Fibroblast of the conjunctiva (primary cell): ENCODE results near the gene EDN1.

Experiments
- DNase-seq: peaks from one replicate; pipeline ENCODE4 v3.0.0-alpha.2; 2010; ENCODE audit warnings: low read depth

Gene EDN1

GRCh38 chr6:12270551-12271230 lies 19.5 kb upstream of the EDN1 start:
- DNase-seq, result no peak

- no peak for DNase-seq
Observed at GRCh38 chr6:12271594-12271993, 18.6 kb upstream of the EDN1 start.

DNA sequence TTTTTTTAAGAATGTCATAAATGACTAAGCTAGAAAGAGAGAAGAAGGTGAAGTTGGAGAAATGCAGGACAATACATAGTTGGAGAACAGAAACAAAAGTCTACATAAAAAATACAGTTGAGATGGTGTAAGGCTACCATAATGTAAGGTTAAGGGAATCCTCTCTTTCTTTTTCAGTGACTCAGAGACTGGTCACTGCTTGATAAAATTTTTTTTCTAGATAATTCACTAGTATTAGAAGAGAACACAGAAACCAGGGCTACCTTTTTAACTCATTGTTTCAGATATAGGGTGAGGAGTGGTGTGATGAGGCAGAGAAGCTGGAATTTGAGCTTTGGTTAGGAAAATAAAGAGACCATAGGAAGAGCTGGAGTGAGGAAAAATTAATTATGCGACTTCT lies 18.2 kb upstream of the EDN1 start:
- DNase-seq, result no peak

DNA sequence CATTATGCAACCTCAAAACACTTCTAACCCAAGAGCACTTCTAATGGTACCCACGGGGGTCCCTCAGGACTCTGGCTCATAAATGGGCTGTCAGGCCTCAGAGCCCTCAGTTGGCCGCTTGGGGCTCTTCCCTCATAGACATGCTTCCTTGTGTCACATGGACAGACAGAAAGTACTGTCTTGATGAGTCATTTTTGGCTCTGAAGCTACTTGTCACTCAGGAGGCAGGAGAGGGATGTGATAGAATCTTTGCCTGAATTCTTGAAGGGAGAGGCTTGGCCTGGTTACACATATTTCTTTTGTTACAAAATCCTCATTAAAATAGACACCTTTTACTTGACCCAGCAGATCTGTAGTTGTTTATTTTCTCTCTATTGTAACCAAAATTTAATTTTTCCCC lies 15.1 kb upstream of the EDN1 start:
- no peak for DNase-seq

GRCh38 chr6:12276930-12277315 lies 13.2 kb upstream of the EDN1 start:
- no peak for DNase-seq

DNA sequence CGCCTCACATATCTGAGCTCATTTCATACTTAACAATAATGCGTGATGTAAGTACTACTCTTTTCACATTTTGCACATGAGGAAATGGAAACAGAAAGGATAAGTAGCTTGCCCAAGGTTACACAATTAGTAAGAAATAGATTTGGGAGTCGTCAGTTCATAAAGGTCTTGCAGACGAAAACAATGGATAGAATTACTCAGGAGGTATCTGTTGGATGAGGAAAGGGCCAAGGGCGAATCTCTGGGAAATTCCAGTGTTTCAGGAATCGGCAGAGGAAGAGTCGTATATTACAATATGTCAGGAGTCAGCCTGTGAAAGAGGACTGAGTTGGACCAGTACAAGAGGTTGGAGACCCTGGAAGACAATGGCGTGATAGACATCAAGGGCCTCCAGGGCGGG lies 12.8 kb upstream of the EDN1 start:
- no peak for DNase-seq

DNA sequence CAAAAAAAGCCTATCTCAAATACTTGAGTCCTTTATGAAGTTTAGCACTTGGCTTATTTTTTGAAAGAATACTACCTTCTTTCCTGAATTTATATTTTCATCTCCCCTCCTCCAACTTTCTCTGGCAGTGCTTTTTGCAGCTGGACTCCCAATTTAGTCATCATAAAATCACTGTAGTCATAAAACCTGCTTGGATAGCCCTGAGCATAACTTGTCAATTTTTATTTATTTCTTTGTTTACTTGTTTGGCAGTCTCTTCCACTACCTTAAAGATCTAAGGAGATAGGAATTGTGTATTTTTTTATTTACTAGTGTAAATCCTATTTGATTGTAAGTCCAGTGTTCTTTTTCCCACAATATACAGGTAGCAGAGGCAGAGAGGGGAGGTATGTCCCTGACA lies 11.2 kb upstream of the EDN1 start:
- no peak for DNase-seq

DNA sequence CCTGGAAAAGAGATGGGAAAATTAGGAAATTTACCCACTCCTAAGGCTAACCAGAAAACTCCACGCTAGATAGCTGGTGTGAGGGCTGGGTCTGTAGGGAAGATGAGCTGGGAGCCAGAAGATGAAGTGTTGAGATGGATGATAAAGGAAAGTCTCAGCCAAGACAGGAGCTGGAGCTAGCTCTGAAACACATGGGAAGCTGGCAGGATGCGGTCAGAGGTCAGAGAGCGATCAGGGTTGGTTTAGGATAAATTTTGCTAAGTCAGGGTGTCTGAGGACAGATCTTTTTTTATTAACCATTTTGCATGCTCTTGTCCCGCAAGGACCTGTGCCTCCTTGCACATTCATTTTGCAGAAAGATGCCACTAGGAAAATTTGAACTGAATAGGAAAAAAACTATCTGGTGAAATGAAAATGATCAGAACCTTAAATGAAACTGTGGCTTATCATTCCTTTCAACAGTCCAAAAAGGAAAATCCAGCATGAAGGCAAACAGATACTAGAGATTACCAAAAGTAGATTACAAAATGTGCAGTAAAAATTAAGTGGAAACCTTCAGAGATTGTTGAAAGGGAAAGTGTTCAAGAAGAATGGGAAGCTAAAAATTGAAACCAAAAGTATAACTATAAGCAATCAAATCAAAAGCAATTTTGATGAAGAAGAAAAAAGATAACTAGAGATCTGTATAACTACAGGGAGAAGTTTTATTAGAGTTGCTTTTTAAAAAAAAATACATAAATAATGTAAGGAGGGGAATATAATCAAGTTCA lies 10.7 kb upstream of the EDN1 start:
- no peak for DNase-seq

GRCh38 chr6:12280458-12280857 lies 9.7 kb upstream of the EDN1 start:
- no peak for DNase-seq

- DNase-seq, result no peak
Observed at GRCh38 chr6:12280902-12281301, 9.3 kb upstream of the EDN1 start.

- no peak for DNase-seq
Observed at GRCh38 chr6:12283904-12284303, 6.3 kb upstream of the EDN1 start.

- no peak for DNase-seq
Observed at GRCh38 chr6:12286373-12287110, 3.6 kb upstream of the EDN1 start.

DNA sequence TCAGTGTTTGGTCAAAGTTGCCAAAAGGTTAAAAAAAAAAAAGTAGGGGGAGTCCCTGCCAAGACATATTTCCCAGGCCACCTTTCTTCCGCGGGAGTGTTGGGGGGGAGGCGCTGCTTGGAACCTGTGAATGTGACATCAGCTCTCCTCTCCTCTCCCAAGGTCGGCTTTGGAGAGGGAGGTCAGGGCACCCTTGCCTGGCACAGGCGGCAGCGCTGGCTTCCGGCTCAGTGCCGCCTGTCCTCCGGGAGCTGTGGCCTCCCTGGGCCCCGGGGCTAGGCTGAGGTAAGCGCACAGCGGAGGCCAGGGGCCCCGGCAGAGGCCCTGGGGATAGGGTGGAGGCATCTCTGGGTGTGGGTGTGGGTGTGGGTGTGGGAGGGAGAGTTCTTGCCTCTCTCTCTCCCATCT lies 1.9 kb upstream of the EDN1 start:
- DNase-seq, result no peak

GRCh38 chr6:12288914-12289313 lies 1.2 kb upstream of the EDN1 start:
- no peak for DNase-seq

- DNase-seq, result no peak
Observed at GRCh38 chr6:12289365-12289919, 719 bp upstream of the EDN1 start.

- DNase-seq, result no peak
Observed at GRCh38 chr6:12291071-12291838, 1.1 kb downstream of the EDN1 start.

DNA sequence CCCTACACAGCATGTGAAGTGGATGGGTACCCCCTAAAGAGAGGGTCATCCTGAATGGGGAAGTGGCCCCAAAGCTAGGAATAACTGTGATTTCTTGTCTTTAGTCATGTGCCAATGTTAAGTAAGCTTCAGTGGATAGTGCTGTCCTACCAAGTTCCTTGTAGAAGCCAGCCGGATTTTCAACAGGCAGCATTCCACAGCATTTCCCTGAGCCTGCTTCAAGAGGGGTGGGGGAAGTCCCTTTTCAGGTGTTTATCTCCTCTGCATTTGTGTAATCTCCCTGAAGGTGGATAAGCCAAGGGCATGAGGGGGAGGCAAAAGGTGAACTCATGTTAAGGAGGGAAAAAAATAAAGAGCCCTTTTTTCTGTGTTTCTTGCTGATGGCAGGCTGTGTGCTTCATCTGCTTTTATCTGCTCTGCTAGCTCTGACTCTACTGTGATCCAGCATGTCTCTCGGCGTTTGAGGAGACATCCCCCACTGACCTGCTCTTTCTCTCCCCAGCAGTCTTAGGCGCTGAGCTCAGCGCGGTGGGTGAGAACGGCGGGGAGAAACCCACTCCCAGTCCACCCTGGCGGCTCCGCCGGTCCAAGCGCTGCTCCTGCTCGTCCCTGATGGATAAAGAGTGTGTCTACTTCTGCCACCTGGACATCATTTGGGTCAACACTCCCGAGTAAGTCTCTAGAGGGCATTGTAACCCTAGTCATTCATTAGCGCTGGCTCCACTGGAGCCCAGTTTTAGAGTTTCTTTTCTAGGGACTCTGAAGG lies 1.9 kb downstream of the EDN1 start:
- no peak for DNase-seq

- no peak for DNase-seq
Observed at GRCh38 chr6:12293235-12293930, 3.2 kb downstream of the EDN1 start.

DNA sequence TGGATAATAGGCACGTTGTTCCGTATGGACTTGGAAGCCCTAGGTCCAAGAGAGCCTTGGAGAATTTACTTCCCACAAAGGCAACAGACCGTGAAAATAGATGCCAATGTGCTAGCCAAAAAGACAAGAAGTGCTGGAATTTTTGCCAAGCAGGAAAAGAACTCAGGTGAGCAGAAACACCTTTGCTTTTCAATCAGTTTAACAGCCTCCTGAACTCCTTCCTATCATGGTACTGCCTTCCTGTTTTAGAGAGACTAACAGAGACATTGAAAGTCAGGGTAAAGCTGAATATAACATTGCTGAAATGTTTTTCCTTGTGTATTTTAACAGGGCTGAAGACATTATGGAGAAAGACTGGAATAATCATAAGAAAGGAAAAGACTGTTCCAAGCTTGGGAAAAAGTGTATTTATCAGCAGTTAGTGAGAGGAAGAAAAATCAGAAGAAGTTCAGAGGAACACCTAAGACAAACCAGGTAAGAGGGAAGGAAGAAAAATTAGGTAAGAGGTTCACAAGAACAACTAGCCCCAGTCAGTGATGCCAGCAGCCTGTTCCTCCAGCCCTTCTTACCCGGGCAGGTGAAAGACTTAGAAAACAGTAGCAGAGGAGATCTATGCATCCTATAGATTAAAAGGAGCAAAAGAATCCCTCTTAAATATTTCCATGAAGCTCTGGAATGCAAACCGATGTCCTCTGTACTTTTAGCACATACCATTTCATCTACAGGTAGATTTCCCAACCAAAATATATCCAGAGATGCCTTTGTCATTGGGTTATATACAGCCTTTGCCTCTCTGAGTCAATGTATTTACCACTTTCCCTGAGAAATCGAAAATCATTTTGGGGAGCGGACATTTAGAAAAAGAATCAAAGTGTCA lies 4.0 kb downstream of the EDN1 start:
- no peak for DNase-seq
